MG63 (cell line): ENCODE data around the gene RNASE9. TPM values are rescaled to one million over a fixed set of nuclear protein-coding genes. Genes with fewer than 3 reads are reported as not detected.

Source experiments
- total RNA-seq: library from RNA; depleted of rRNA; stranded (reverse); fragments of >200 nt; shearing (Covaris generic); gene quantifications from 2 replicates; pipeline ENCODE4 v1.2.3, GENCODE V29; 2014; ENCODE audit warnings: low replicate concordance; rRNA removed

Gene RNASE9
- total RNA-seq, 1 experiment from 2014 or later: not detected

Other genes starting within 250 kb of the RNASE9 start
- 38.0 and 151 TPM in 2 replicates for gene CCNB1IP1, start 227.8 kb downstream of the RNASE9 start, total RNA-seq
- 5.9 and 7.5 TPM in 2 replicates for gene PARP2, start 217.4 kb downstream of the RNASE9 start, total RNA-seq
- gene TEP1, start 147.5 kb downstream of the RNASE9 start, total RNA-seq: 7.4 and 8.8 TPM in 2 replicates
- not detected in 2 replicates for gene KLHL33, start 124.9 kb downstream of the RNASE9 start, total RNA-seq
- 31.7 and 47.5 TPM in 2 replicates for gene OSGEP, start 106.2 kb downstream of the RNASE9 start, total RNA-seq
- 145 and 217 TPM in 2 replicates for gene APEX1, start 105.8 kb downstream of the RNASE9 start, total RNA-seq
- 21.4 and 23.3 TPM in 2 replicates for gene PIP4P1, start 99.6 kb downstream of the RNASE9 start, total RNA-seq
- 21.3 and 26.7 TPM in 2 replicates for gene PNP, start 91.6 kb downstream of the RNASE9 start, total RNA-seq
- not detected in 2 replicates for gene RNASE10, start 55.5 kb downstream of the RNASE9 start, total RNA-seq
- not detected in 2 replicates for gene RNASE11, start 27.0 kb upstream of the RNASE9 start, total RNA-seq
- gene RNASE12, start 30.3 kb upstream of the RNASE9 start, total RNA-seq: not detected in 2 replicates
- not detected in 2 replicates for gene OR6S1, start 80.6 kb upstream of the RNASE9 start, total RNA-seq
- gene RNASE4, start 123.5 kb upstream of the RNASE9 start, total RNA-seq: 2.3 and 6.1 TPM in 2 replicates
- gene ANG, start 127.7 kb upstream of the RNASE9 start, total RNA-seq: 0.42 and 3.2 TPM in 2 replicates
- gene EDDM3A, start 184.8 kb upstream of the RNASE9 start, total RNA-seq: not detected in 2 replicates
- not detected in 2 replicates for gene EDDM3B, start 207.4 kb upstream of the RNASE9 start, total RNA-seq
- gene RNASE6, start 220.2 kb upstream of the RNASE9 start, total RNA-seq: not detected in 2 replicates
- not detected in 2 replicates for gene RNASE1, start 241.8 kb upstream of the RNASE9 start, total RNA-seq